HG03025 (cell line): ENCODE measurements around the gene SYNJ2.
"Not testable (repeated sequence)": the region's sequence is repeated elsewhere in the genome, so short reads cannot be mapped to it uniquely, and the experiment has no call there.

Experiments
- ATAC-seq: cut with Tn5 transposase; IDR thresholded peaks from one replicate; pipeline ENCODE4 v1.9.1; 2021; ENCODE audit warnings: mild to moderate bottlenecking, moderate library complexity; ENCODE audit not compliant: unreplicated experiment, low FRiP score

The SYNJ2 gene, protein sequence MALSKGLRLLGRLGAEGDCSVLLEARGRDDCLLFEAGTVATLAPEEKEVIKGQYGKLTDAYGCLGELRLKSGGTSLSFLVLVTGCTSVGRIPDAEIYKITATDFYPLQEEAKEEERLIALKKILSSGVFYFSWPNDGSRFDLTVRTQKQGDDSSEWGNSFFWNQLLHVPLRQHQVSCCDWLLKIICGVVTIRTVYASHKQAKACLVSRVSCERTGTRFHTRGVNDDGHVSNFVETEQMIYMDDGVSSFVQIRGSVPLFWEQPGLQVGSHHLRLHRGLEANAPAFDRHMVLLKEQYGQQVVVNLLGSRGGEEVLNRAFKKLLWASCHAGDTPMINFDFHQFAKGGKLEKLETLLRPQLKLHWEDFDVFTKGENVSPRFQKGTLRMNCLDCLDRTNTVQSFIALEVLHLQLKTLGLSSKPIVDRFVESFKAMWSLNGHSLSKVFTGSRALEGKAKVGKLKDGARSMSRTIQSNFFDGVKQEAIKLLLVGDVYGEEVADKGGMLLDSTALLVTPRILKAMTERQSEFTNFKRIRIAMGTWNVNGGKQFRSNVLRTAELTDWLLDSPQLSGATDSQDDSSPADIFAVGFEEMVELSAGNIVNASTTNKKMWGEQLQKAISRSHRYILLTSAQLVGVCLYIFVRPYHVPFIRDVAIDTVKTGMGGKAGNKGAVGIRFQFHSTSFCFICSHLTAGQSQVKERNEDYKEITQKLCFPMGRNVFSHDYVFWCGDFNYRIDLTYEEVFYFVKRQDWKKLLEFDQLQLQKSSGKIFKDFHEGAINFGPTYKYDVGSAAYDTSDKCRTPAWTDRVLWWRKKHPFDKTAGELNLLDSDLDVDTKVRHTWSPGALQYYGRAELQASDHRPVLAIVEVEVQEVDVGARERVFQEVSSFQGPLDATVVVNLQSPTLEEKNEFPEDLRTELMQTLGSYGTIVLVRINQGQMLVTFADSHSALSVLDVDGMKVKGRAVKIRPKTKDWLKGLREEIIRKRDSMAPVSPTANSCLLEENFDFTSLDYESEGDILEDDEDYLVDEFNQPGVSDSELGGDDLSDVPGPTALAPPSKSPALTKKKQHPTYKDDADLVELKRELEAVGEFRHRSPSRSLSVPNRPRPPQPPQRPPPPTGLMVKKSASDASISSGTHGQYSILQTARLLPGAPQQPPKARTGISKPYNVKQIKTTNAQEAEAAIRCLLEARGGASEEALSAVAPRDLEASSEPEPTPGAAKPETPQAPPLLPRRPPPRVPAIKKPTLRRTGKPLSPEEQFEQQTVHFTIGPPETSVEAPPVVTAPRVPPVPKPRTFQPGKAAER (N-terminal part only)

DNA sequence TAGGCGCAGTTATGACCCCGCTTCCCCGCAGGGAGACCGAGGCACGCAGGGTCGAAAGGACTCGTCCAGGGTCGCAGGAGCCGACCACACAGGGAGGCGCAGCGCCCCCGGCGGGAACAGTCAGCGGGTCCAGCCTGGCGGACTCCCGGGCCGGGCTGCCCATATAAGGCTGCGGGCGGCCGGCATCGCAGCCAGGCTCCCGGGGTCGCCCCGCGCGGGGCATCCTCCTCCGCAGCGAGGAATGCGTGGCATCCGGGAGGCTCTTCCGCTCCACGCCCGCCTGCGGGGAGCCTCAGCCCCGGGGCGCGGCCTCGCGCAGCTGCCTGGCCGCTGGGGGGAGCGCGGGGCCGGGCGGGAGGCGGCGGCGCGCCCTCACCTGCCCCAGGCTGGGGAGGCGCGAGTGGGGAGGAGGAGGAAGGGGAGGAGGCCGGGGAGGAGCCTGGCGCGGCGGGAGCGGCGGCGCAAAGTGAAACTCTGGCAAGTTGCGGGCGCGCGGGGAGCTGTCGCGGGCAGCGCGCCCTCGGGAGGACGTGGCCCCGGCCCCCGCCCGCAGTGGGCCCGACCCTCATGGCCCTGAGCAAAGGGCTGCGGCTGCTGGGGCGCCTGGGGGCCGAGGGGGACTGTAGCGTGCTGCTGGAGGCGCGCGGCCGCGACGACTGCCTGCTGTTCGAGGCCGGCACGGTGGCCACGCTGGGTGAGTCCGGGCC, at the start of gene SYNJ2:
TSS of gene SYNJ2 (plus strand) at position 469 of the 707 bp plus-strand sequence. CDS start at position 568, 99 bp downstream.
- ATAC-seq: peak; percentile 70

DNA sequence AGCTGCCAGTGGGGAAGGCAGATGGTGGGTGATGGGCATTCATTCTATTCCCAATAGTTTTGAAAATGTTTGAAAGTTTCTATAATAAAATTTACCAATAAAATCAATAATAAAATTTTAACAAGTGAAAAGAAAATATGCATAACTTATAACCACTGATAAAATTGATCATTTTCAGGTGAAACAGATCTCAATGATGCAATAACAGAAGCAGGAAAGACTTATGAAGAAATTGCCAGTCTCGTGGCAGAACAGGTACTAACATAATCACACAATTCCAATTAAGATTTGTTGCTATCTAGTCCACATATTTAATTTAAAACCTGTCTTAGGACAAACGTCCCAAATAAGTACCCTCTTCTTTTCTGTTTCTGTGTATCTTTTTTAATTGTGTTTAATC, 45.9 kb upstream of the SYNJ2 start:
- no peak for ATAC-seq

DNA sequence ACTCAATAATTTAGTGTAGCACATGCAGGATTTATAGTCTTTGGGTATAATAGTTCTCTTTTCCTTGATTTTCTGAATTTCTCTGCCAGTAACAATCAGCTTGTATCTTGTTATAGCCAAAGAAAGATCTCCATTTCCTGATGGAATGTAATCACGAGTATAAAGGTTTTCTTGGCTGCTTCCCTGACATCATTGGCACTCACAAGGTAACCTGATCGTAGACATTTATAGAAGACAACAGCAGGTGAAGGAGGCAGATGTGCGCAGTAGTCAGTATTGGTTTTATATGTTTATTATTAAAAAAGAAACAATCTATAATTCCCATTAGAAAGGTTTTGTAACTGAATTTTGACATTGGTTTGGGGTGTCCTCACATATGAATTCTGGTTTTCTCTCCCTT, 44.3 kb upstream of the SYNJ2 start:
- ATAC-seq: no peak

DNA sequence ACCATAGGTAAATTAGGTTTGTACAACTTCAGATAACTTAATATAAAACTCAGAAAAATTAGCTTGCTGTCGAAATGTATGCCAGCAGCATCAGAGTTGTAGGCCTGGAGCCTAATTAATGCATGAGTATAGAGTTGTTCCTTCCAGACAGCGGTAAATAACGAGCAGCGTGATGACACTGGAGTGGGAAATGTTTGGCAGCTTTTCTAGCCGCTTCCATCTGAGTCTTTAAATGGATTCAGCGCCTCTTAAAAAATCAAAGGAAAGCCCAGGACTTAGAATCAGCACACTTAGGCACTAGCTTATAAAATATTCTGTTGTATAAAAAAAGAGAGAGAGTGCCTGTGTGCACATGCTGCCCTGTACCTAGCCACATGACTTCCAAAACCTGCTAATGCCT, 43.7 kb upstream of the SYNJ2 start:
- no peak for ATAC-seq

DNA sequence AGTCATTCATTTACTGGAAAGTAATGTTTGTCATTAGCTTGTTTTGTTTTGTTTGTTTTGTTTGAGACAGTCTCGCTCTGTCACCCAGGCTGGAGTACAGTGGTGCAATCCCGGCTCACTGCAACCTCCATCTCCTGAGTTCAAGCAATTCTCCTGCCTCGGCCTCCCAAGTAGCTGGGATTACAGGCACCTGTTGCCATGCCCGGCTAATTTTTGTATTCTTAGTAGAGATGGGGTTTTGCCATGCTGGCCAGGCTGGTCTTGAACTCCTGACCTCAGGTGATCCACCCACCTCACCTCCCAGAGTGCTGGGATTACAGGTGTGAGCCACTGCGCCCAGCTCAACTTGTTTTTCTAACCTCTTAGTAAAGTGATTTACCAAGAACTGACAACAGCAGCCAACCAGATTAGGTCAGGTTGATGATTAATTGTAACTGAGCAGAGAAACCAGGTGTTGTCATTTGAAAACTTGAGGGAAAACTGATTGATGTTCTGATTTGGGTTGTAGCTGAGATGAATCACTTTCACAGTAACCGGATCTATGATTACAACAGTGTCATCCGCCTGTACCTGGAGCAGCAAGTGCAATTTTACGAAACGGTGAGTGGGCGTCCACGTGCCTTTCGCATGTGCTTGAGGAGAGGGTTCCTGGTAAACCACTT, 41.2 kb upstream of the SYNJ2 start:
- not testable (repeated sequence) for ATAC-seq

DNA sequence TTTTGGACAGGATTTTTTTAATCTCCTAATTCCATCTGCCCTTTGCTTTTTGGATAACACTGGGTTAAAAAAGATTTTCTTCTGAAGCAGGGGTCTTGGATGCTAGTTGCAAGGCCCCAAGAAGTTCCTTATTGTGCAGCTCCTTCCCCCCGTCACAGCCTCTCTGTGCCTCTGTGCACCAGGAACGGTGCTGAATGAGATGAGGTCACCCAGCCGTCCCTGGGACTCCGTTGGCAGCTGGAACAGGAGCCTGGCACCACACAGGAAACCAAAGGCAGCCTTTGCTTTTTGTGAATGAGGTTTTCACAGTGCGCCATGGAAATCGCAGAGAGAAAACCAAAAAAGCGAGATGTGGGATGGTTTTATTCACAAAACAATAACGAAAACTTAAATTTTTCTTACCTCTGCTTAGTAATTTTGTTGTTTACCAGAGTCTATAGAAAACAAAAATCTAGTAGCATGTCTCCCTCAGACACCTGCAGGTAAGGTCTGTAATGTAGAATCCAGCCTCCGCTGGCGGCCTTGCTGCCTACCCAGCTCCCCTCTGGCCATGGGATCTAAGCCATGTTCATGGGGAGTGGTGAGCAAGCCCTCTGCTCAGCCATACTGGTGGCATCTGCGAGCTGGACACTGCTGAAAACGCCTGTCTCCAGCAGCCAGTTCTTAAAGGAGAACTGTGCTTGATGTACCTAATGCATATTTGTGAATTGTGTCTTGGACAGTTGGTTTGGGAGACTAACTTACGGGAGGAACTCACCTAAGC, 40.4 kb upstream of the SYNJ2 start:
- ATAC-seq: no peak

DNA sequence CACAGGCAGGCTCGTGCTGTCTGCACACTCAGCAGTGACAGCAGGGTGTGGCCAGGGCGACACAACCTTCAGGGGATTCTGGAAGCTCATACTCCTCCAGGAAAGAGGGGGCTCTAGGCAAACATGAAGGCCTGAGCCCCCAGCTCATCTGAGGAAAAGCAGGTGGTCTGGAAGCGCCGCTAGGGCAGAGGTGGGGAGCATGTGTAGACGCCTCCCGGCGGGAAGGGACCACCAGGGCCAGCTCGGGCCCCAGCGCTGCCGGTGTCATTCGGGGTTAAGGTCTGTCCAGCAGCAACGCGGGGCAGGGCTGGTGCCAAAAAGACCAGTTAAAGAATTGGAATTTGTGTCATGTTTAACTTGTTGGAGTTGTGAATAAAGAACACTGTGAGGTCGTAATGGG, 39.3 kb upstream of the SYNJ2 start:
- ATAC-seq: no peak

DNA sequence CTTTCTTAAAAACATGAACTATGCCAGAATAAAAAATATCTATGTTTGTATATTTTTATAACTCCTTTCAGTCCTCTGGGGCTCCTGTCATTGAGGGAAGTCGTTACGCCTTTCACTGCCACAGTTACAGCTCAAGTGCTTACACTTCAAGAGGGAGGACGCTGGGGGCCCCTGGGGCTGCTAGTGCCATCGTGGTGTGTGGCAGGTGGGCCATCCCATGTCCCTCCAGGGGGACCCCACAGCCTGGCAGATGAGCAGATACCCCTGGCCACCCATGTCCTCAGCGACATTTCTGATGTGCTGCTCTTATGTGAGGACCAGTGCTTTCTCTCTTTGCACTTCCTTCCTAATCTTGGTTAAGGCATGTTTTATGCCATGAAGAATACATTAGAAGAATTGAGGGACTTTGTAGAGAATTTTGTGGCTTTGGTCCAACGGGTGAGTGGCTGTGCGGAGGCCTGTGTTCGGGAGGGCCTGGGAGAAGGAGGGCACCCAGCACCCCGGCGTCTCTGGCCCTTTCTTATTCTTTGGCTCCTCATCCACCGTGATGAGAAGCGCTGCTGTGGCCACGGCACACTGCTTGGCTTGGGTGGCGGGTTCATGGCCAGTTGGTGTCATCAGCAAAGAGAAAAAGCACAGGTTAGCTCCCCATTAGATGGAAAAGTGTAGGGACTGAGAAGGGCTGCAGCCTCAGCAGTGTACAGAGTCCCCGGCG, 38.3 kb upstream of the SYNJ2 start:
- no peak for ATAC-seq

DNA sequence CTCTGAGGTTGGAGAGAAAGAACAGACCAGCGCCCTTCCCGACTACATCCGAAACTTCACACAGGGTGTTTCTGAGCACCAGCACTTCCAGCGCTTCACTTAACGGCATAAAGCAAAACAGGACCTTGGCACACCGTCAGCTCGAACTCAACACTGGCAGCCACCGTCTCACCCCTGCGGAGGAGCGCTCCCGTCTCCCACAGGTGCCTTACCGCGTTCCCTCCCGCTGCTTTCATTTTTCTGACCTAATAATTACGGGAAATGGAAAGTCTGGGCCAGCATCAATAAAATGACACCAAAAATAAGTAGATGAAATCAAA, 37.7 kb upstream of the SYNJ2 start:
- ATAC-seq: no peak

DNA sequence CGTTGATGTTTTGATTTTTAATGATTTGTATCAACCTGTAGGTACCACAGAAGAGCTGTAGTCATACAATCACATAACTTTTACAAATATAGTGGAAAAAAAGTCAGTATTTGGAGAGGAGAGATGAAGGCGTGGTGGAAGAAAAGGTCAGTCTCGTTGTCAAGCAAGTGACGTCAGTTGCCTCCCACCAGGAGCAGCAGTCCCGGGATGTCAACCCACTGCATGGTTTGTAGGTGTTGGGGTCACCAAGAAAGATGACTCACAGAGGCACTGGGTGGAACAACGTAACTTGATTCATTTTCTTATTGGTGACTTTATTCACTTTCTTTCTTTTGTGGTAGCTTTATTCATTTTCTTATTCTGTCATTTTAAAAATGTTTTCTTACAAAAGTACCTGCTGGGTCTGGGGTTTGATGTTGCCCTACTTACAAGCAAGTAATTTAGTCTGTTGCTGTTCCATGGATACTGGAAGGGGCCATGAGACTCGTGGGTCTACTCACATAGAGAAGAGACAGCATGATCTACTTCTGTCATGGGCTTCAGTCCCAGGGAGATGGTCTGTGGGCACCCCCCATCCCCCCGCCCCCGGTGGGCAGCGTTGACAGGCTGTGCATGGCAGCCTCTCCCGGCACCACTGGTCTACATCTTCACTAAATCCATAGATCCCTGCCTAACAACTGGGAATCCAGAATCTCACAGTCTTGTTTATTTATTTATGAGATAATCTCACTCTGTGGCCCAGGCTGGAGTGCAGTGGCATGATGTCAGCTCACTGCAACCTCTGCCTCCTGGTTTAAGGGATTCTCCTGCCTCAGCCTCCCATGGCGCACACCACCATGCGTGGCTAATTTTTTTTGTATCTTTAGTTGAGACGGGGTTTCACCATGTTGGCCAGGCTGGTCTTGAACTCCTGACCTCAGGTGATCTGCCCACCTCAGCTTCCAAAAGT, 36.4 kb upstream of the SYNJ2 start:
- ATAC-seq: no peak

DNA sequence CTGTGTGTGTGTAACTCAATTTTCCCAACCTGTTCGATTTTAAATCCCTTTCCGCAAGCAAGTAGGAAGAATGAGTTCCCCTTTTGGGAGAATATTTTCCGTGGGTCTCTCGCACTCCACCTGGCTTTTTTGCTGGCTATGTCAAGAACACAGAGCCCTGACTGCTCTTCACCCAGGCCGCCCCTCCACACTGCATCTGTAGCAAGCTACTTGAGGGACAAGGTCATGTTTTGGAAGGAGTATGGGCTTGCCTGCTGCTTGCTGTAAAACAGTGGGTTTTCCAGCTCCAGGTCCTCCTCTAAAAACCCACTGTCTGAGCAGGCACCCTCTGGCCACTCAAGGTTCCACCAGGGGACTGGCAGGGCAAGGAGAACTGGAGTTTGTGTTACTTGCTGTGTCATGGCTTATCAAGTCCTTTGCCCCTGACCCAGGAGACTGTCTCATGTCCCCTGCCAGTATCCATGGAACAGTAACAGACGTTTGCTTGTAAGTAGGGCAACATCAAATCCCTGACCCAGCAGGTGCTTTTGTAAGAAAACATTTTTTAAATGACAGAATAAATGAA, 35.5 kb upstream of the SYNJ2 start:
- no peak for ATAC-seq

DNA sequence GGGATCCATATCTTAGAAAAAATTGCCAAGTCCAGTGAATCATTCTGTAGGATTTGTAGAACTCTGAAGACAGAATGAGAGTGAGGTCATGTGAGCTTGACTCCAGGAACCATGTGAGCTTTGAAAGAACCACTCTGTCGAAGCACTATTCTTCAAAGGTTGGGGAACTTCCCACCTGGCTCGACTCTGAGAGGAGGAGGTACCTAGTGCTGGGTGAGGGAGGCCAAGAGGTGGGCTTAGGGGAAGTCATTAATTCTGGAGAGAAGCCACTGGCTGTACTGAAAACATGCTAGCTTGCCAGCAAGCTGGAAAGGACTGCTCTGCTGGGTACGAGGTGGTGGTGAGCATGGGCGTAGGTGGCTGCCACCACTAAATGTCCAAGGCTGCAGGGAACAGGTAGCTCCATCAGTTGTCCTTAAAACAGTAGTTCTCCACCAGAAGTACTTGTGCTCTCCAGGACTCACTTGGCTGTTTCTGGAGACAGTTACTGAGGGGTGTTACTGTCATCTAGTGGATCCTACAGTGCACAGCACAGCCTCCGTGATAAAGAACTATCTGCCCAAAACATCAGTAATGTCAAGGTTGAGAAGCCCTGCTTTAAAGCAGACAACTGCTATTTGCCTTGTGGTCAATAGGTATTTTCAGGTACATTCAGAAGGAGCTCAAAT, 34.7 kb upstream of the SYNJ2 start:
- no peak for ATAC-seq

DNA sequence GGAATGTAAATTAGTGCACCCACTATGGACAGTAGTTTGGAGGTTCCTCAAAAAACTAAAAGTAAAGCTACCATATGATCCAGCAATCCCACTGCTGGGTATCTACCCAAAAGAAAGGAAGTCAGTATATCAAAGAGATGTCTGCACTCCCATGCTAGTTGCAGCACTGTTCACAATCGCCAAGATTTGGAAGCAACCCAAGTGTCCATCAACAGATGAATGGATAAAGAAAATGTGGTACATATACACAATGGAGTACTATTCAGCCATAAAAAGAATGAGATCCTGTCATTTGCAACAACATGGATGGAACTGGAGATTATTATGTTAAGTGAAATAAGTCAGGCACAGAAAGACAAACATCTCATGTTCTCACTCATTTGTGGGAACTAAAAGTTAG, 30.8 kb upstream of the SYNJ2 start:
- not testable (repeated sequence) for ATAC-seq

DNA sequence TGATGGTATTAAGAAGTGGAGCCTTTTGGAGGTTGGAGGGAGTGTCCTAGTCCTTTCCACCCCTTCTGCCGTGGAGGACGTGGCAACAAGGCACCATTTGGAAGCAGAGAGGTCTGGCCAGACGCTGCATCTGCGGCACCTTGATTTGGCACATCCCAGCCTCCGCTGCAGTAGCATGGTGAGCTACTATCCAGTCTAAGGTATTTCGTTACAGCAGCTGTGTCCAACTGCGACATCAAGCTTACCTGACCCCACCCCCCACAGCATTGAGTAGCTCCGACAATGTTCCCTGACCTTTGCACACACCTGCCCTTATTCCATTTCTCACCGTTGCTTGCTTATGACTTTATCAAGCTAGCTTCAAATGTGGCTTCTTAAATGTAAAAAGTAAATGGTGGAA, 29.8 kb upstream of the SYNJ2 start:
- no peak for ATAC-seq

DNA sequence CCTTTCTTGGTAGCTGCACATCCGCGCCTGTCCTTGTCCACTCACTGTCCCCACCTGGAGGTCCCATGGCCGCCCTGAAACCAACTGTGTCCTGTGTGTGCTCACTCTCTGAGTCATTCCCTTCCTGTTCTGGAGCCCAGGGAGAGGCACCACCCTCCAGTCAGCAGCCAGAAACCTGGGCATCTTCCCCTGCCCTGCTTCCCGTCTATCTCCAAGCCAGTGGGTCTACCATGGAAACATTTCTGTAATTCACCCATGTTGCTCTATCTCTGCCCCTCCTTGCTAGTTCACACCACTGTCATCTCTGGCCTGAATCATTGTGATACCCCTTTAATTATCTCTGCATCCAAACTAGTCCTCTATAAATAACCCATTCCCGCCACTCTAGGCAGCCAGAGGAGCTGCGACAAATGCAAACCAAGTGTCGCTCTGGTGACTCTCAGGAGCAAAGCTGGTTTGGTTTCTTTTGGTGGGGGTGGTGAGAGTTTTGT, 28.8 kb upstream of the SYNJ2 start:
- no peak for ATAC-seq

DNA sequence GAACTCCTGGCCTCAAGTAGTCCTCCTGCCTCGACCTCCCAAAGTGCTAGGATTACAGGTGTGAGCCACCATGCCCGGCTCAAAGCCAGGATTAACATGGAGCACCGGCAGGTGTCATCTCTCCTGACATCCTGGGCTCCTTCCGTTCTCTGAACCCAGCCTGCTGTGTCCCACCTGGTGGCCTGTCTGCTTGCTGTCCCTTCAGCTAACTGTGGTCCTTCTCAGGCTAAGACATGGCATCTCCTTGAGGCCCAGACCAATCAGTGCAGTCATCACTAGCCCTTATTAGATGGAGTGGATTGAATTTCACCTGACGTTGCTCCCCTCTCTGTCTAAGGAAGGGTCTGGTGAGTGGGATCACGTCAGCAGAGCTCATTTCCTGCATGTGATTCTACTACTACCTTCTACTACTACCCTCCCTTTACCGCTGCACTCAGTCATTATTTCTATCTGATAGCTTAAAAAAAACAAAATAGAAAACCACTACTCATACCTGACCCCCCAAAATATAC, 28.0 kb upstream of the SYNJ2 start:
- no peak for ATAC-seq
